Measurements from ENCODE around the gene SLC2A13.

DNA sequence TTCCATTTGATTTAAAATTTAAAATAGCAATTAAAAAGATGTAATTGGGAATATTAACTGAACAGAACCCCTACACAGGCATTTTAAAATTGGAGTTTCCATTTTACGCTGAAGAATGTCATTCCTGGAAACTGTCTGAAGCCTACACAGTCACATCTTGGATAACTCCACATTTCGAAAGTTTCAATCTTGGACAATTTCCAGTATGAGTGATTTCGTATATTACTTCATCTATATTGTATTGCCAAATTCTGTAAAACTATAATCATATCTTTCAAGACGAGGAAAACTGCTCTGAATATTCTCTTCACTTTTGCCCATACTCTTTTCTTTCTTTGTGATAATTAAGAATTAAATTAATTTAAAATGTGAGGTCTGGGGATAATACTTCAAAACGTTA is 292.1 kb downstream of the SLC2A13 start:
- TF ChIP-seq, protein P1, sequence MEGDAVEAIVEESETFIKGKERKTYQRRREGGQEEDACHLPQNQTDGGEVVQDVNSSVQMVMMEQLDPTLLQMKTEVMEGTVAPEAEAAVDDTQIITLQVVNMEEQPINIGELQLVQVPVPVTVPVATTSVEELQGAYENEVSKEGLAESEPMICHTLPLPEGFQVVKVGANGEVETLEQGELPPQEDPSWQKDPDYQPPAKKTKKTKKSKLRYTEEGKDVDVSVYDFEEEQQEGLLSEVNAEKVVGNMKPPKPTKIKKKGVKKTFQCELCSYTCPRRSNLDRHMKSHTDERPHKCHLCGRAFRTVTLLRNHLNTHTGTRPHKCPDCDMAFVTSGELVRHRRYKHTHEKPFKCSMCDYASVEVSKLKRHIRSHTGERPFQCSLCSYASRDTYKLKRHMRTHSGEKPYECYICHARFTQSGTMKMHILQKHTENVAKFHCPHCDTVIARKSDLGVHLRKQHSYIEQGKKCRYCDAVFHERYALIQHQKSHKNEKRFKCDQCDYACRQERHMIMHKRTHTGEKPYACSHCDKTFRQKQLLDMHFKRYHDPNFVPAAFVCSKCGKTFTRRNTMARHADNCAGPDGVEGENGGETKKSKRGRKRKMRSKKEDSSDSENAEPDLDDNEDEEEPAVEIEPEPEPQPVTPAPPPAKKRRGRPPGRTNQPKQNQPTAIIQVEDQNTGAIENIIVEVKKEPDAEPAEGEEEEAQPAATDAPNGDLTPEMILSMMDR (IDR thresholded peaks at IDR 0.05), result no peak
- no peak for TF ChIP-seq POLR2AphosphoS5 (IDR thresholded peaks at IDR 0.05; ENCODE audit: low read depth, low read length)
- TF ChIP-seq, protein P2, sequence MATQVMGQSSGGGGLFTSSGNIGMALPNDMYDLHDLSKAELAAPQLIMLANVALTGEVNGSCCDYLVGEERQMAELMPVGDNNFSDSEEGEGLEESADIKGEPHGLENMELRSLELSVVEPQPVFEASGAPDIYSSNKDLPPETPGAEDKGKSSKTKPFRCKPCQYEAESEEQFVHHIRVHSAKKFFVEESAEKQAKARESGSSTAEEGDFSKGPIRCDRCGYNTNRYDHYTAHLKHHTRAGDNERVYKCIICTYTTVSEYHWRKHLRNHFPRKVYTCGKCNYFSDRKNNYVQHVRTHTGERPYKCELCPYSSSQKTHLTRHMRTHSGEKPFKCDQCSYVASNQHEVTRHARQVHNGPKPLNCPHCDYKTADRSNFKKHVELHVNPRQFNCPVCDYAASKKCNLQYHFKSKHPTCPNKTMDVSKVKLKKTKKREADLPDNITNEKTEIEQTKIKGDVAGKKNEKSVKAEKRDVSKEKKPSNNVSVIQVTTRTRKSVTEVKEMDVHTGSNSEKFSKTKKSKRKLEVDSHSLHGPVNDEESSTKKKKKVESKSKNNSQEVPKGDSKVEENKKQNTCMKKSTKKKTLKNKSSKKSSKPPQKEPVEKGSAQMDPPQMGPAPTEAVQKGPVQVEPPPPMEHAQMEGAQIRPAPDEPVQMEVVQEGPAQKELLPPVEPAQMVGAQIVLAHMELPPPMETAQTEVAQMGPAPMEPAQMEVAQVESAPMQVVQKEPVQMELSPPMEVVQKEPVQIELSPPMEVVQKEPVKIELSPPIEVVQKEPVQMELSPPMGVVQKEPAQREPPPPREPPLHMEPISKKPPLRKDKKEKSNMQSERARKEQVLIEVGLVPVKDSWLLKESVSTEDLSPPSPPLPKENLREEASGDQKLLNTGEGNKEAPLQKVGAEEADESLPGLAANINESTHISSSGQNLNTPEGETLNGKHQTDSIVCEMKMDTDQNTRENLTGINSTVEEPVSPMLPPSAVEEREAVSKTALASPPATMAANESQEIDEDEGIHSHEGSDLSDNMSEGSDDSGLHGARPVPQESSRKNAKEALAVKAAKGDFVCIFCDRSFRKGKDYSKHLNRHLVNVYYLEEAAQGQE (IDR thresholded peaks at IDR 0.05; ENCODE audit: insufficient read depth in 1 of 2, low read depth in 2 of 2, low read length in 1 of 2), result no peak
